PC-9 (cell line): ENCODE data around the gene SIAH3. TPM values are rescaled to one million over a fixed set of nuclear protein-coding genes. Genes with fewer than 3 reads are reported as not detected.

ENCODE experiments used
- BruUV-seq: library from RNA; stranded (reverse); fragments of 400-500 nt; replicated peaks from 2 replicates; lab custom pipeline; 2021; lab: Mats Ljungman, UMichigan
- CTCF ChIA-PET: fragments of 300-600 bp; sonication (Branson Sonifier 250); formaldehyde crosslinking; loops from one replicate; lab custom pipeline; 2022; ENCODE audit warnings: antibody characterized with exemption; lab: Charles Lee
- POLR2A ChIA-PET: fragments of 300-600 bp; sonication (Branson Sonifier 250); formaldehyde crosslinking; loops from one replicate; lab custom pipeline; 2022; ENCODE audit warnings: antibody characterized with exemption; ENCODE audit not compliant: unreplicated experiment; lab: Charles Lee
- DNase-seq, 2 experiments: peaks; one replicate each; pipeline versions ENCODE4 v3.0.0 to v3.0.0-alpha.2; 2015 to 2022; ENCODE audit warnings: mixed read lengths in 1 of 2
- H2AFZ ChIP-seq: fragments of 200-600 bp; sonication (generic); 2 replicates; pipeline ENCODE4 v1.8.1; 2017; ENCODE audit warnings: antibody characterized with exemption
- H3F3A ChIP-seq: fragments of 200-600 bp; sonication (generic); 2 replicates; pipeline ENCODE4 v1.8.1; 2017; ENCODE audit warnings: antibody characterized with exemption, mild to moderate bottlenecking, low read depth; ENCODE audit not compliant: insufficient read depth
- H3K27ac ChIP-seq: fragments of 200-600 bp; sonication (generic); 2 replicates; pipeline ENCODE4 v1.6.1; 2016; ENCODE audit warnings: mixed run types
- H3K27me3 ChIP-seq: fragments of 200-600 bp; sonication (generic); 2 replicates; pipeline ENCODE4 v1.6.1; 2016; ENCODE audit warnings: low read depth, mixed run types; ENCODE audit not compliant: insufficient read depth
- H3K36me3 ChIP-seq: fragments of 200-600 bp; sonication (generic); 2 replicates; pipeline ENCODE4 v1.6.1; 2016; ENCODE audit warnings: low read depth, mixed run types
- H3K4me1 ChIP-seq: fragments of 200-600 bp; sonication (generic); replicated peaks from 2 replicates; pipeline ENCODE4 v1.6.1; 2016; ENCODE audit warnings: mixed run types; ENCODE audit not compliant: insufficient read depth
- H3K4me2 ChIP-seq: fragments of 200-600 bp; sonication (generic); 2 replicates; pipeline ENCODE4 v1.6.1; 2017; ENCODE audit warnings: mixed run types
- H3K4me3 ChIP-seq: fragments of 200-600 bp; sonication (generic); 2 replicates; pipeline ENCODE4 v1.6.1; 2016; ENCODE audit warnings: mixed run types
- H3K79me2 ChIP-seq: fragments of 200-600 bp; sonication (generic); 2 replicates; pipeline ENCODE4 v1.6.1; 2017; ENCODE audit warnings: low read depth, mixed run types
- H3K9me2 ChIP-seq: fragments of 200-600 bp; sonication (generic); 2 replicates; pipeline ENCODE4 v1.8.1; 2017; ENCODE audit warnings: mild to moderate bottlenecking; ENCODE audit not compliant: insufficient read depth
- H3K9me3 ChIP-seq: fragments of 200-600 bp; sonication (generic); 2 replicates; pipeline ENCODE4 v1.8.1; 2016; ENCODE audit warnings: low read depth; ENCODE audit not compliant: insufficient read depth
- H4K20me1 ChIP-seq: fragments of 200-600 bp; sonication (generic); 2 replicates; pipeline ENCODE4 v1.8.1; 2017; ENCODE audit not compliant: insufficient read depth
- EZH2 ChIP-seq: fragments of 200-600 bp; sonication (generic); IDR thresholded peaks from 2 replicates; pipeline ENCODE4 v1.8.0; 2017; ENCODE audit warnings: antibody characterized with exemption, low read depth
- intact Hi-C: fragments of 100-400 bp; cut with micrococcal nuclease; formaldehyde crosslinking; loops from one replicate; pipeline ENCODE4 v1.10.0; 2022; ENCODE audit not compliant: unreplicated experiment
- total RNA-seq: library from RNA; stranded (reverse); gene quantifications from 2 replicates; pipeline ENCODE4 v1.2.3, GENCODE V29; 2021
- TF ChIP-seq, protein P1 (sequence below): fragments of 200-600 bp; sonication (generic); conservative IDR thresholded peaks from 2 replicates; pipeline ENCODE4 v1.6.1; 2017; ENCODE audit warnings: mixed run types, antibody characterized with exemption, mild to moderate bottlenecking, moderate library complexity

Gene SIAH3
- total RNA-seq, 1 experiment from 2014 or later: not detected

DNA sequence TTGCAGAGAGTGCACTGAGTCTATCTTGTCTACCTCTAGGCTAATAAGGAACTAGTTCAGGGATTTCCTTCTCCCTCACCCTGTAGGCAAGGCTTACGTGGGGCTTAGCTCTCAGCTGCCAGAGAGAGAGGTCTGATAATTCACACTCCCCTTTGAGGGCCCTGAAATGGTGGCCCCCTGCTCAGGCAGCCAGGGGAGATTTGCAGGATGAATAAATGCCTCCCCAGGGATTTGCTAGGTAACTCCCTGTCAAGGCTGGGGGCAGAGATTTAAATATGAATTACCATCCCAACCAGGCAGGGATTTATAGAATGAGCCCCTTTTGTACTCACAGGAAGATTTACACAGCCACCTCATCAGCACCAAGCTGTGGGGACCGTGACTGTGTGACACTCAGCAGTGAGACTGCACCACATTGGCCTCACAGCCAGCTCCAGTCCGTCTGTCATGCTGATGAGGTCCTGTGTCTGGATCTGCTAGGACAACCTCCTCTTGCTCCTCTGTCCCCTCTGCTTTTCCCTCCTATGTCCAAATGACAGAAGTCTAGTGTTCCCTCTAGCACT, 76.1 kb downstream of the SIAH3 start:
- POLR2A ChIA-PET: no interaction called here

DNA sequence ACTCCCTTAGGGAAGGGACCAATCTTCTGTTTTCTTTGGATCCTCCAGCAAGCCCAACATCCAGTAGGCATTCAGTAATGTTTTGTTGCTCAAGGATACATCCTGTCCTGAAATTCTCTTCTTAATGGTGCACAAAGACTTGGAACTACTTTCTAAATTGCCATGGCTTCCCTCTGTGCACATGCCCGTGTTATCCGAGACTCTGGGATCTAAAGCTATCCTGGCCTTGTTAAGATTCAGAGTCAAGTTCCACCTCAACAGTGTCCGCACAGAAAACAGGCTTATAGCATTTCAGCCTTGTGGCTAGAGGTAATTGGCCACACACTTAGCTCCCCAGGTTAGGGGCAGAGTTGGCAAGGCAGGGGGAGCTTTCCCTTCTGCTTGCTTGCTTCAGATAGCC, 77.6 kb downstream of the SIAH3 start:
- Histone ChIP-seq H3K36me3 (no peaks in the 10 kb centered on the region), H3K9me2 (no peaks in the 10 kb centered on the region), H3K4me1 (no peaks in the 10 kb centered on the region), H3K27me3 (peaks cover 80% of the 10 kb centered on the region), H3K4me2 (no peak overlapping the region), H2AFZ (no peak overlapping the region), H3K4me3 (no peak overlapping the region), H3K79me2 (no peaks in the 10 kb centered on the region), H3K27ac (no peak overlapping the region), H3F3A (no peaks in the 10 kb centered on the region), H3K9me3 (no peaks in the 10 kb centered on the region; the same call in 1 of the 2 replicates), H4K20me1 (no peaks in the 10 kb centered on the region)
- DNase-seq: no peak
- TF ChIP-seq, protein P1, sequence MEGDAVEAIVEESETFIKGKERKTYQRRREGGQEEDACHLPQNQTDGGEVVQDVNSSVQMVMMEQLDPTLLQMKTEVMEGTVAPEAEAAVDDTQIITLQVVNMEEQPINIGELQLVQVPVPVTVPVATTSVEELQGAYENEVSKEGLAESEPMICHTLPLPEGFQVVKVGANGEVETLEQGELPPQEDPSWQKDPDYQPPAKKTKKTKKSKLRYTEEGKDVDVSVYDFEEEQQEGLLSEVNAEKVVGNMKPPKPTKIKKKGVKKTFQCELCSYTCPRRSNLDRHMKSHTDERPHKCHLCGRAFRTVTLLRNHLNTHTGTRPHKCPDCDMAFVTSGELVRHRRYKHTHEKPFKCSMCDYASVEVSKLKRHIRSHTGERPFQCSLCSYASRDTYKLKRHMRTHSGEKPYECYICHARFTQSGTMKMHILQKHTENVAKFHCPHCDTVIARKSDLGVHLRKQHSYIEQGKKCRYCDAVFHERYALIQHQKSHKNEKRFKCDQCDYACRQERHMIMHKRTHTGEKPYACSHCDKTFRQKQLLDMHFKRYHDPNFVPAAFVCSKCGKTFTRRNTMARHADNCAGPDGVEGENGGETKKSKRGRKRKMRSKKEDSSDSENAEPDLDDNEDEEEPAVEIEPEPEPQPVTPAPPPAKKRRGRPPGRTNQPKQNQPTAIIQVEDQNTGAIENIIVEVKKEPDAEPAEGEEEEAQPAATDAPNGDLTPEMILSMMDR: no peak
- TF ChIP-seq EZH2: no peak
- no TSS peak for BruUV-seq
- ChIA-PET CTCF (no interaction called here), POLR2A (no interaction called here)
- intact Hi-C loops: no loop called here

More for the DNA sequence above, 76.1 kb downstream of the SIAH3 start:
- DNase-seq: no peak
- Histone ChIP-seq H4K20me1 (no peaks in the 10 kb centered on the region), H3K9me2 (no peaks in the 10 kb centered on the region), H3F3A (no peaks in the 10 kb centered on the region), H3K27ac (no peak overlapping the region), H2AFZ (no peak overlapping the region), H3K9me3 (no peaks in the 10 kb centered on the region), H3K36me3 (no peaks in the 10 kb centered on the region), H3K79me2 (no peaks in the 10 kb centered on the region), H3K4me3 (no peak overlapping the region), H3K4me2 (no peak overlapping the region), H3K4me1 (no peaks in the 10 kb centered on the region), H3K27me3 (peaks cover 78% of the 10 kb centered on the region)
- intact Hi-C loops: no loop called here
- TF ChIP-seq EZH2: no peak
- TF ChIP-seq, protein P1: no peak
- CTCF ChIA-PET: no interaction called here
- BruUV-seq: no TSS peak

DNA sequence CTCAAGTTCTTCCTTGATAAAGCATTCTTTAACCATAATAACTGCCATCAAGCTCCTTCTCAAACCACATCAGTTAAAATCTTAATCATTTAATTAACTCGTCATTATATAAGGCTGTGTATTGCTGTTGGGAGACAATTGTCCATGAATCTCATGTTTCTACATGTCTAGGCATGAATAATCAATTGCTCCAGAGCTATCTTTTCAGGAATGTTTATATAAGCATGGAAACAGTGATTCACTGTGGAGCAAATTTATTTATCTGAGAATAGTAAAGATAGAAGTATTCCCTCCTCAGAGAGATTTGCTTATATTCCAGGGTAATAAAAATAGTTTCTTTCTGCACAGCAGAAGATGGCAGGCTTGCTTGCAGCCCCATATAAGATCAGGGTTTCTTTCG, 78.3 kb downstream of the SIAH3 start:
- Histone ChIP-seq H3K27me3 (peaks cover 83% of the 10 kb centered on the region), H3K4me1 (no peaks in the 10 kb centered on the region), H3K36me3 (no peaks in the 10 kb centered on the region), H3K9me2 (no peaks in the 10 kb centered on the region), H3K4me3 (no peak overlapping the region), H3F3A (no peaks in the 10 kb centered on the region), H4K20me1 (no peaks in the 10 kb centered on the region), H3K27ac (no peak overlapping the region), H3K4me2 (no peak overlapping the region), H3K79me2 (no peaks in the 10 kb centered on the region), H2AFZ (no peak overlapping the region), H3K9me3 (no peaks in the 10 kb centered on the region; the same call in 1 of the 2 replicates)
- ChIA-PET POLR2A (no interaction called here), CTCF (no interaction called here)
- intact Hi-C loops: no loop called here
- BruUV-seq: no TSS peak
- TF ChIP-seq EZH2: no peak
- TF ChIP-seq, protein P1: no peak
- DNase-seq: no peak
